ENCODE data around the gene PRAMEF18. TPM values are rescaled to one million over a fixed set of nuclear protein-coding genes. Genes with fewer than 3 reads are reported as not detected.
"Not testable (repeated sequence)": the region's sequence is repeated elsewhere in the genome, so short reads cannot be mapped to it uniquely, and the experiment has no call there.

PRAMEF18 gene
- total RNA-seq = not detected

- not testable (repeated sequence) for H3K36me3 Mint-ChIP-seq (ENCODE audit: insufficient read depth); H3K9me3 Mint-ChIP-seq; H3K4me3 Mint-ChIP-seq; H3K4me1 Mint-ChIP-seq (ENCODE audit: low read depth); DNase-seq
- peaks cover 12% of the 10 kb centered on the region for H3K27me3 Mint-ChIP-seq (ENCODE audit: low read depth)
- peak in 1 of 2 donors; percentile 37 for ATAC-seq
Observed at GRCh38 chr1:13225675-13226204, at the start of gene PRAMEF18. Gene PRAMEF18, minus strand, starts transcription at chr1:13226154. Its CDS starts 48 bp downstream, at chr1:13226106.

- H3K27me3 Mint-ChIP-seq (ENCODE audit: low read depth); H3K9me3 Mint-ChIP-seq; H3K36me3 Mint-ChIP-seq (ENCODE audit: insufficient read depth); H3K4me3 Mint-ChIP-seq; DNase-seq; ATAC-seq; H3K4me1 Mint-ChIP-seq (ENCODE audit: low read depth): not testable (repeated sequence)
Observed at GRCh38 chr1:13265124-13265523, 39.2 kb upstream of the PRAMEF18 start.

GRCh38 chr1:13253898-13254297 is 27.9 kb upstream of the PRAMEF18 start, which contains the start of gene PRAMEF5:
Gene PRAMEF5, plus strand, starts transcription at chr1:13254198. Its CDS starts 5,071 bp downstream, at chr1:13259269.
- H3K4me3 Mint-ChIP-seq; H3K4me1 Mint-ChIP-seq (ENCODE audit: low read depth); H3K36me3 Mint-ChIP-seq (ENCODE audit: insufficient read depth); ATAC-seq; DNase-seq; H3K27me3 Mint-ChIP-seq (ENCODE audit: low read depth); H3K9me3 Mint-ChIP-seq: not testable (repeated sequence)

- not testable (repeated sequence) for H3K4me3 Mint-ChIP-seq; H3K36me3 Mint-ChIP-seq (ENCODE audit: insufficient read depth); DNase-seq; H3K27me3 Mint-ChIP-seq (ENCODE audit: low read depth); H3K9me3 Mint-ChIP-seq; ATAC-seq; H3K4me1 Mint-ChIP-seq (ENCODE audit: low read depth)
Observed at GRCh38 chr1:13247122-13247521, 21.2 kb upstream of the PRAMEF18 start.

GRCh38 chr1:13246554-13246871 is 20.6 kb upstream of the PRAMEF18 start:
- not testable (repeated sequence) for H3K4me1 Mint-ChIP-seq (ENCODE audit: low read depth); DNase-seq; H3K27me3 Mint-ChIP-seq (ENCODE audit: low read depth); H3K9me3 Mint-ChIP-seq; H3K36me3 Mint-ChIP-seq (ENCODE audit: insufficient read depth); ATAC-seq; H3K4me3 Mint-ChIP-seq

GRCh38 chr1:13245841-13246553 is 20.0 kb upstream of the PRAMEF18 start:
- H3K27me3 Mint-ChIP-seq (ENCODE audit: low read depth); H3K9me3 Mint-ChIP-seq; H3K4me3 Mint-ChIP-seq; DNase-seq; H3K36me3 Mint-ChIP-seq (ENCODE audit: insufficient read depth); ATAC-seq; H3K4me1 Mint-ChIP-seq (ENCODE audit: low read depth): not testable (repeated sequence)

- H3K27me3 Mint-ChIP-seq (ENCODE audit: low read depth); H3K4me3 Mint-ChIP-seq; DNase-seq; H3K36me3 Mint-ChIP-seq (ENCODE audit: insufficient read depth); H3K4me1 Mint-ChIP-seq (ENCODE audit: low read depth); ATAC-seq; H3K9me3 Mint-ChIP-seq: not testable (repeated sequence)
Observed at GRCh38 chr1:13243536-13244263, 17.7 kb upstream of the PRAMEF18 start.

- not testable (repeated sequence) for H3K4me1 Mint-ChIP-seq (ENCODE audit: low read depth); H3K9me3 Mint-ChIP-seq; H3K4me3 Mint-ChIP-seq; DNase-seq; H3K36me3 Mint-ChIP-seq (ENCODE audit: insufficient read depth); ATAC-seq; H3K27me3 Mint-ChIP-seq (ENCODE audit: low read depth)
Observed at GRCh38 chr1:13239633-13240032, 13.7 kb upstream of the PRAMEF18 start.

GRCh38 chr1:13237572-13237971 is 11.6 kb upstream of the PRAMEF18 start:
- ATAC-seq; H3K27me3 Mint-ChIP-seq (ENCODE audit: low read depth); H3K9me3 Mint-ChIP-seq; H3K36me3 Mint-ChIP-seq (ENCODE audit: insufficient read depth); H3K4me3 Mint-ChIP-seq; H3K4me1 Mint-ChIP-seq (ENCODE audit: low read depth); DNase-seq: not testable (repeated sequence)

- H3K4me1 Mint-ChIP-seq (ENCODE audit: low read depth); DNase-seq; H3K4me3 Mint-ChIP-seq; H3K27me3 Mint-ChIP-seq (ENCODE audit: low read depth); ATAC-seq; H3K9me3 Mint-ChIP-seq; H3K36me3 Mint-ChIP-seq (ENCODE audit: insufficient read depth): not testable (repeated sequence)
Observed at GRCh38 chr1:13234057-13234456, 8.1 kb upstream of the PRAMEF18 start.

- H3K36me3 Mint-ChIP-seq (ENCODE audit: insufficient read depth); H3K4me1 Mint-ChIP-seq (ENCODE audit: low read depth); H3K27me3 Mint-ChIP-seq (ENCODE audit: low read depth); H3K4me3 Mint-ChIP-seq; DNase-seq; ATAC-seq; H3K9me3 Mint-ChIP-seq: not testable (repeated sequence)
Observed at GRCh38 chr1:13232056-13232455, 6.1 kb upstream of the PRAMEF18 start.

- ATAC-seq; H3K9me3 Mint-ChIP-seq; H3K27me3 Mint-ChIP-seq (ENCODE audit: low read depth); DNase-seq; H3K36me3 Mint-ChIP-seq (ENCODE audit: insufficient read depth); H3K4me1 Mint-ChIP-seq (ENCODE audit: low read depth); H3K4me3 Mint-ChIP-seq: not testable (repeated sequence)
Observed at GRCh38 chr1:13231061-13231750, 5.3 kb upstream of the PRAMEF18 start.

- not testable (repeated sequence) for H3K4me3 Mint-ChIP-seq; ATAC-seq; DNase-seq; H3K36me3 Mint-ChIP-seq (ENCODE audit: insufficient read depth); H3K9me3 Mint-ChIP-seq; H3K4me1 Mint-ChIP-seq (ENCODE audit: low read depth)
- H3K27me3 Mint-ChIP-seq (ENCODE audit: low read depth) = peaks cover 12% of the 10 kb centered on the region
Observed at GRCh38 chr1:13230601-13231000, 4.6 kb upstream of the PRAMEF18 start.

- peaks cover 12% of the 10 kb centered on the region for H3K27me3 Mint-ChIP-seq (ENCODE audit: low read depth)
- H3K4me3 Mint-ChIP-seq; H3K9me3 Mint-ChIP-seq; H3K4me1 Mint-ChIP-seq (ENCODE audit: low read depth); ATAC-seq; DNase-seq; H3K36me3 Mint-ChIP-seq (ENCODE audit: insufficient read depth): not testable (repeated sequence)
Observed at GRCh38 chr1:13230096-13230495, 4.1 kb upstream of the PRAMEF18 start.

All from activated T-cell treated with anti-CD3 and anti-CD28 coated beads, Interleukin-2, amount 50 U/mL, for 4 hours (primary cell).